IMR-90 (cell line): ENCODE measurements around the gene HOXC6. TPM values are rescaled to one million over a fixed set of nuclear protein-coding genes. Genes with fewer than 3 reads are reported as not detected.

Source experiments
- ATAC-seq: fragments of 200-7000 bp; cut with Tn5 transposase; 2 replicates; pipeline ENCODE4 v1.9.1; 2020; ENCODE audit warnings: low read depth, mild to moderate bottlenecking, moderate library complexity
- BruUV-seq: library from RNA; stranded (reverse); fragments of 400-500 nt; replicated peaks from 2 replicates; lab custom pipeline; 2021; lab: Mats Ljungman, UMichigan
- CTCF ChIA-PET: fragments of 300-600 bp; formaldehyde crosslinking; extraction: SDS; loops from one replicate; lab custom pipeline; 2021; ENCODE audit warnings: antibody characterized with exemption; lab: Yijun Ruan, JAX
- POLR2A ChIA-PET: fragments of 300-600 bp; sonication (Branson Sonifier 250); formaldehyde crosslinking; loops from one replicate; lab custom pipeline; 2022; ENCODE audit warnings: antibody characterized with exemption; ENCODE audit not compliant: unreplicated experiment; lab: Charles Lee
- DNase-seq: peaks from one replicate; pipeline ENCODE4 v3.0.0; 2013
- H2AFZ ChIP-seq: replicated peaks from 2 replicates; pipeline ENCODE3; 2013; ENCODE audit warnings: low read length, mild to moderate bottlenecking; ENCODE audit not compliant: poor library complexity
- H2AK5ac ChIP-seq: 2 replicates; pipeline ENCODE4 v1.6.1; 2013; ENCODE audit warnings: low read depth, low read length, inconsistent platforms
- H2AK9ac ChIP-seq: replicated peaks from 2 replicates; pipeline ENCODE3; 2013; ENCODE audit warnings: mild to moderate bottlenecking, low read depth, low read length, moderate library complexity; ENCODE audit not compliant: poor library complexity
- H2BK120ac ChIP-seq: 2 replicates; pipeline ENCODE4 v1.6.1; 2013; ENCODE audit warnings: low read depth, low read length, inconsistent platforms
- H2BK15ac ChIP-seq: 3 replicates; pipeline ENCODE4 v1.6.1; 2013; ENCODE audit warnings: low read depth, low read length, inconsistent platforms
- H2BK20ac ChIP-seq: 2 replicates; pipeline ENCODE4 v1.6.1; 2013; ENCODE audit warnings: low read depth, mild to moderate bottlenecking, inconsistent platforms, low read length, moderate library complexity
- H2BK5ac ChIP-seq: 2 replicates; pipeline ENCODE4 v1.6.1; 2013; ENCODE audit warnings: mild to moderate bottlenecking, low read depth, low read length, inconsistent platforms; ENCODE audit not compliant: poor library complexity, severe bottlenecking
- H3K14ac ChIP-seq: replicated peaks from 2 replicates; pipeline ENCODE4 v1.6.1; 2013; ENCODE audit warnings: low read depth, low read length, inconsistent platforms
- H3K18ac ChIP-seq: 2 replicates; pipeline ENCODE4 v1.6.1; 2013; ENCODE audit warnings: low read depth, low read length, control low read depth
- H3K23ac ChIP-seq: 2 replicates; pipeline ENCODE4 v1.6.1; 2013; ENCODE audit warnings: low read depth, low read length, inconsistent platforms
- H3K27ac ChIP-seq: 2 replicates; pipeline ENCODE4 v1.5.1; 2013; ENCODE audit warnings: mild to moderate bottlenecking, control low read depth, low read length; ENCODE audit not compliant: insufficient read depth
- H3K27me3 ChIP-seq: 2 replicates; pipeline ENCODE4 v1.6.1; 2013; ENCODE audit warnings: low read length; ENCODE audit not compliant: control insufficient read depth, insufficient read depth
- H3K36me3 ChIP-seq: 2 replicates; pipeline ENCODE4 v1.6.1; 2013; ENCODE audit warnings: low read length, mixed read lengths; ENCODE audit not compliant: control insufficient read depth, insufficient read depth
- H3K4ac ChIP-seq: 2 replicates; pipeline ENCODE4 v1.6.1; 2013; ENCODE audit warnings: low read depth, low read length, inconsistent platforms
- H3K4me1 ChIP-seq: 2 replicates; pipeline ENCODE4 v1.6.1; 2013; ENCODE audit warnings: low read length, mixed read lengths; ENCODE audit not compliant: control insufficient read depth, insufficient read depth
- H3K4me2 ChIP-seq: 2 replicates; pipeline ENCODE4 v1.6.1; 2013; ENCODE audit warnings: low read depth, mild to moderate bottlenecking, control low read depth, low read length, moderate library complexity
- H3K4me3 ChIP-seq: 2 replicates; pipeline ENCODE4 v1.5.1; 2013; ENCODE audit warnings: low read depth, mild to moderate bottlenecking, control low read depth, low read length, moderate library complexity; ENCODE audit not compliant: insufficient read depth
- H3K56ac ChIP-seq: 2 replicates; pipeline ENCODE4 v1.6.1; 2013; ENCODE audit warnings: low read length, inconsistent platforms; ENCODE audit not compliant: insufficient read depth; ENCODE audit errors: extremely low read depth
- H3K79me1 ChIP-seq, 2 experiments: 2 replicates each; pipeline ENCODE4 v1.6.1; 2013; ENCODE audit warnings: low read length in 2 of 2, inconsistent platforms in 1 of 2, low read depth in 1 of 2
- H3K9ac ChIP-seq: 2 replicates; pipeline ENCODE4 v1.6.1; 2013; ENCODE audit warnings: low read depth, low read length, control low read depth
- H3K9me1 ChIP-seq: 2 replicates; pipeline ENCODE4 v1.6.1; 2013; ENCODE audit warnings: low read length, inconsistent platforms; ENCODE audit not compliant: insufficient read depth
- H3K9me3 ChIP-seq: 2 replicates; pipeline ENCODE4 v1.6.1; 2013; ENCODE audit warnings: low read length; ENCODE audit not compliant: control insufficient read depth, insufficient read depth
- H4K20me1 ChIP-seq: 2 replicates; pipeline ENCODE4 v1.6.1; 2013; ENCODE audit warnings: low read length, inconsistent platforms; ENCODE audit not compliant: insufficient read depth
- H4K5ac ChIP-seq: 2 replicates; pipeline ENCODE4 v1.6.1; 2013; ENCODE audit warnings: mild to moderate bottlenecking, low read depth, low read length, control low read depth
- H4K8ac ChIP-seq, 2 experiments: 2 replicates each; pipeline ENCODE4 v1.6.1; 2013; ENCODE audit warnings: low read depth in 2 of 2, low read length in 2 of 2, control low read depth in 1 of 2, inconsistent platforms in 1 of 2
- H4K91ac ChIP-seq: 2 replicates; pipeline ENCODE4 v1.6.1; 2013; ENCODE audit warnings: low read depth, low read length, inconsistent platforms; ENCODE audit not compliant: insufficient read depth
- BHLHE40 ChIP-seq: fragments of 150-350 bp; IDR thresholded peaks from 2 replicates; pipeline ENCODE4 v1.6.1; 2016; ENCODE audit warnings: mild to moderate bottlenecking, low read depth, low read length
- CEBPB ChIP-seq: IDR thresholded peaks from 2 replicates; pipeline ENCODE4 v1.6.1; 2012; ENCODE audit warnings: low read depth, low read length, improper control_type of control experiment
- CHD1 ChIP-seq: IDR thresholded peaks from 2 replicates; pipeline ENCODE4 v1.6.1; 2012; ENCODE audit warnings: low read depth, low read length, improper control_type of control experiment
- CTCF ChIP-seq: conservative IDR thresholded peaks from 2 replicates; pipeline ENCODE4 v1.5.1; 2012; ENCODE audit warnings: mild to moderate bottlenecking, low read depth, low read length, improper control_type of control experiment
- FOS ChIP-seq: fragments of 150-350 bp; IDR thresholded peaks from 2 replicates; pipeline ENCODE4 v1.6.1; 2016; ENCODE audit warnings: low read depth, low read length
- MAFK ChIP-seq: IDR thresholded peaks from 2 replicates; pipeline ENCODE4 v1.6.1; 2012; ENCODE audit warnings: low read depth, low read length, improper control_type of control experiment
- MXI1 ChIP-seq: IDR thresholded peaks from 2 replicates; pipeline ENCODE4 v1.6.1; 2012; ENCODE audit warnings: low read depth, mild to moderate bottlenecking, low read length, moderate library complexity, borderline replicate concordance
- NFE2L2 ChIP-seq: fragments of 150-350 bp; IDR thresholded peaks from 2 replicates; pipeline ENCODE4 v1.6.1; 2016; ENCODE audit warnings: low read depth, mild to moderate bottlenecking, low read length
- RAD21 ChIP-seq: IDR thresholded peaks from 2 replicates; pipeline ENCODE4 v1.6.1; 2012; ENCODE audit warnings: low read length, improper control_type of control experiment
- RCOR1 ChIP-seq: IDR thresholded peaks from 2 replicates; pipeline ENCODE4 v1.6.1; 2012; ENCODE audit warnings: mild to moderate bottlenecking, low read length, improper control_type of control experiment; ENCODE audit not compliant: insufficient replicate concordance
- RFX5 ChIP-seq: IDR thresholded peaks from 2 replicates; pipeline ENCODE4 v1.8.0; 2012; ENCODE audit warnings: low read depth, mild to moderate bottlenecking, low read length, moderate library complexity
- SMC3 ChIP-seq: fragments of 150-350 bp; IDR thresholded peaks from 2 replicates; pipeline ENCODE4 v1.6.1; 2016; ENCODE audit warnings: low read depth, mild to moderate bottlenecking, antibody characterized with exemption, low read length, moderate library complexity
- WGBS, 2 experiments: methylation state at CpG; one replicate each; pipeline versions ENCODE4 v1.1.5 to v1.1.7; 2013; ENCODE audit warnings: missing lambda C conversion rate in 2 of 2; ENCODE audit not compliant: insufficient read length in 1 of 2; ENCODE audit errors: extremely low coverage in 2 of 2; 5-methylcytosine and 5-hydroxymethylcytosine counted together
- dilution Hi-C: fragments of 300-500 bp; cut with HindIII; formaldehyde crosslinking; loops from one replicate; pipeline ENCODE4 v1.14.3; 2018; ENCODE audit warnings: low sequenced_read_pairs; ENCODE audit not compliant: unreplicated experiment
- in situ Hi-C: fragments of 300-500 bp; cut with MboI; formaldehyde crosslinking; loops from 3 replicates; pipeline ENCODE4 v1.14.3; 2019; ENCODE audit warnings: low sequenced_read_pairs, inconsistent platforms, mixed read lengths
- intact Hi-C: fragments of 100-400 bp; cut with micrococcal nuclease; formaldehyde crosslinking; loops from 2 replicates; pipeline ENCODE4 v1.10.0; 2022
- polyA plus RNA-seq, 3 experiments: library from polyadenylated mRNA; depleted of rRNA; stranded (reverse); fragments of >200 nt; gene quantifications; 2 replicates each; pipeline ENCODE4 v1.2.3, GENCODE V29; 2012; ENCODE audit warnings: low replicate concordance in 1 of 3
- total RNA-seq: library from RNA; depleted of rRNA; stranded (reverse); fragments of >200 nt; gene quantifications from 2 replicates; pipeline ENCODE4 v1.2.3, GENCODE V29; 2012
- TF ChIP-seq, protein P1 (sequence below): fragments of 150-350 bp; IDR thresholded peaks from 2 replicates; pipeline ENCODE4 v1.6.1; 2017; ENCODE audit warnings: mild to moderate bottlenecking, antibody characterized with exemption, low read length, low read depth

The HOXC6 gene
- total and polyA plus RNA-seq, 2 of the 4 experiments (the other 2 are of a cell fraction) = 1.1 TPM; not detected in 1

- H2AFZ ChIP-seq = no peak overlapping the region
- dilution Hi-C loops = no loop called here
- intact Hi-C loops = no loop called here
- 25% methylated on average over 2 of the region's 7 CpGs; no CpG with 5 or more reads in 1 of the 2 experiments for WGBS, 2 experiments
- no peak overlapping the region for H3K23ac ChIP-seq
- H3K14ac ChIP-seq = no peak overlapping the region
- no peak overlapping the region for H4K91ac ChIP-seq
- no peak overlapping the region for H2BK15ac ChIP-seq
- no peak overlapping the region for H4K8ac ChIP-seq
- no peak overlapping the region for H3K27ac ChIP-seq
- H3K79me1 ChIP-seq = no peaks in the 10 kb centered on the region
- H3K56ac ChIP-seq = no peak overlapping the region
- H3K9me1 ChIP-seq = no peaks in the 10 kb centered on the region
- H4K20me1 ChIP-seq = no peaks in the 10 kb centered on the region
- no TSS peak for BruUV-seq
- H2AK5ac ChIP-seq = no peak overlapping the region
- no peak for ATAC-seq
- peaks cover 82% of the 10 kb centered on the region for H3K27me3 ChIP-seq
- no peak overlapping the region for H2AK9ac ChIP-seq
- CTCF ChIA-PET = interaction anchor here (0.8 to 2.4 kb wide), 2 partner anchors 179 to 181 kb away, joined by 3 to 7 read pairs; no protein-coding TSS in a partner anchor
- no peak for DNase-seq
- no peak overlapping the region for H2BK5ac ChIP-seq
- in situ Hi-C loops = no loop called here
- POLR2A ChIA-PET = no interaction called here
- no peak overlapping the region for H3K9ac ChIP-seq
- H3K36me3 ChIP-seq = no peaks in the 10 kb centered on the region
- no peaks in the 10 kb centered on the region for H3K9me3 ChIP-seq
- no peak overlapping the region for H3K4ac ChIP-seq
- H3K4me2 ChIP-seq = no peak overlapping the region
- H3K4me3 ChIP-seq = no peak overlapping the region
- no peak overlapping the region for H4K5ac ChIP-seq
- H3K18ac ChIP-seq = no peak overlapping the region
- no peak for TF ChIP-seq CTCF
- TF ChIP-seq RAD21 = no peak
- TF ChIP-seq CHD1 = no peak
- no peak for TF ChIP-seq FOS
- no peak for TF ChIP-seq MAFK
- TF ChIP-seq SMC3 = no peak
- no peak for TF ChIP-seq CEBPB
- TF ChIP-seq RFX5 = no peak
- no peak for TF ChIP-seq RCOR1
- TF ChIP-seq MXI1 = no peak
- TF ChIP-seq, protein P1, sequence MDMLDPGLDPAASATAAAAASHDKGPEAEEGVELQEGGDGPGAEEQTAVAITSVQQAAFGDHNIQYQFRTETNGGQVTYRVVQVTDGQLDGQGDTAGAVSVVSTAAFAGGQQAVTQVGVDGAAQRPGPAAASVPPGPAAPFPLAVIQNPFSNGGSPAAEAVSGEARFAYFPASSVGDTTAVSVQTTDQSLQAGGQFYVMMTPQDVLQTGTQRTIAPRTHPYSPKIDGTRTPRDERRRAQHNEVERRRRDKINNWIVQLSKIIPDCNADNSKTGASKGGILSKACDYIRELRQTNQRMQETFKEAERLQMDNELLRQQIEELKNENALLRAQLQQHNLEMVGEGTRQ = no peak
- TF ChIP-seq BHLHE40 = no peak
- TF ChIP-seq NFE2L2 = no peak
- H2BK120ac ChIP-seq = no peak overlapping the region
- H2BK20ac ChIP-seq = no peak overlapping the region
- no peaks in the 10 kb centered on the region for H3K4me1 ChIP-seq
Measured at GRCh38 chr12:54025499-54026405, 2.5 kb upstream of the HOXC6 start.
